ENCODE measurements around the gene MYL7.

MYL7 gene

DNA sequence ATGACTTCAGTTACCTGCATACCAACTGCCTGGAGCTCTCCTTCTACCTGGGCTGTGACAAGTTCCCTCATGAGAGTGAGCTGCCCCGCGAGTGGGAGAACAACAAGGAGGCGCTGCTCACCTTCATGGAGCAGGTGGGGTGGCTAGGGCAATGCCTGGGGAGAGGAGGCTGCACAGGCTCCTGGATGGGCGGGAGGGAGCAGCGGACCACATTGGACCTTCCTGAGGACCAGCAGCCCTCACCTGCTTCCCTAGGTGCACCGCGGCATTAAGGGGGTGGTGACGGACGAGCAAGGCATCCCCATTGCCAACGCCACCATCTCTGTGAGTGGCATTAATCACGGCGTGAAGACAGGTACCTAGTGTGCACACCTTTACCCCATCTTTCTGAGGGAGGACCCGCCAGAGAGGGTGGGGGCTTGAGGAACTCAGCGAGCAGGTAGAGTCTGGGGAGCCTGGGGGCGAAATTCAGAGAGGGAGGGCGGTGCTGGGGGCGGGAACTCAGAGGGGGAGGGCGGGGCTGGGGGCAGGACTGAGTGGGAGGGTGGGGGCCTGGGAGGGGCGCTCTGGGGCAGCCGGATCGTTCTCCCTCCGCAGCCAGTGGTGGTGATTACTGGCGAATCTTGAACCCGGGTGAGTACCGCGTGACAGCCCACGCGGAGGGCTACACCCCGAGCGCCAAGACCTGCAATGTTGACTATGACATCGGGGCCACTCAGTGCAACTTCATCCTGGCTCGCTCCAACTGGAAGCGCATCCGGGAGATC is 28.0 kb downstream of the MYL7 start:
- no peak for DNase-seq (ENCODE audit: low spot score)

DNA sequence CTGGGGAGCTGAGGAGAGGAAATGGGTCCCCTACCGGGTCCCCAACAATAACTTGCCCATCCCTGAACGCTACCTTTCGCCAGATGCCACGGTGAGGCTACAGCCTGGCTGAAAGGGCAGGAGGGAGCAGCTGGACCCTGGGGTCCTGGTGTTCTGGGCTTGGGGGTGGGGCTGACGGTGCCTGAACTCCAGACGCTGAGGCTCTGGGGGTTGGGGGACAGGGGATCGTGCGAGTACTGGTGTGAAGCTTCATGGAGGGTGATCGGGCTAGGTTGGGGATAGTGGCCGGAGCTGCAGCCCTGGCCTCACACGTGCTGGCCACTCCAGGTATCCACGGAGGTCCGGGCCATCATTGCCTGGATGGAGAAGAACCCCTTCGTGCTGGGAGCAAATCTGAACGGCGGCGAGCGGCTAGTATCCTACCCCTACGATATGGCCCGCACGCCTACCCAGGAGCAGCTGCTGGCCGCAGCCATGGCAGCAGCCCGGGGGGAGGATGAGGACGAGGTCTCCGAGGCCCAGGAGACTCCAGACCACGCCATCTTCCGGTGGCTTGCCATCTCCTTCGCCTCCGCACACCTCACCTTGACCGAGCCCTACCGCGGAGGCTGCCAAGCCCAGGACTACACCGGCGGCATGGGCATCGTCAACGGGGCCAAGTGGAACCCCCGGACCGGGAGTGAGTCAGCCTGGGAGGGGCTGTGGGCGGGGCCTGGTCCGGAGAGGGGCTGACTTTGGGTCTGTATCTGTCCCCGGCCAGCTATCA is 28.7 kb downstream of the MYL7 start:
- no peak for DNase-seq (ENCODE audit: low spot score)

DNA sequence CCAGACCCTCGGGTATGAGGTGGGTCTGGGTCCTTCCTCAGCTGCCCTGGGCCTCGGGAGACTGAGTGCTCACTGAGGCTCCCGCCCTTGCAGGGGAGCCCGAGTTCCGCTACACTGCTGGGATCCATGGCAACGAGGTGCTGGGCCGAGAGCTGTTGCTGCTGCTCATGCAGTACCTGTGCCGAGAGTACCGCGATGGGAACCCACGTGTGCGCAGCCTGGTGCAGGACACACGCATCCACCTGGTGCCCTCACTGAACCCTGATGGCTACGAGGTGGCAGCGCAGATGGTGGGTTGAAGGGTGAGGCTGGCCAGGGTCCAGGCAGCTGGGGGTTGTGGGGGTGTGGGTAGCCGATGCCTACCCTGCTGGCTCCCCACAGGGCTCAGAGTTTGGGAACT is 29.4 kb downstream of the MYL7 start:
- DNase-seq (ENCODE audit: low spot score), result no peak

DNA sequence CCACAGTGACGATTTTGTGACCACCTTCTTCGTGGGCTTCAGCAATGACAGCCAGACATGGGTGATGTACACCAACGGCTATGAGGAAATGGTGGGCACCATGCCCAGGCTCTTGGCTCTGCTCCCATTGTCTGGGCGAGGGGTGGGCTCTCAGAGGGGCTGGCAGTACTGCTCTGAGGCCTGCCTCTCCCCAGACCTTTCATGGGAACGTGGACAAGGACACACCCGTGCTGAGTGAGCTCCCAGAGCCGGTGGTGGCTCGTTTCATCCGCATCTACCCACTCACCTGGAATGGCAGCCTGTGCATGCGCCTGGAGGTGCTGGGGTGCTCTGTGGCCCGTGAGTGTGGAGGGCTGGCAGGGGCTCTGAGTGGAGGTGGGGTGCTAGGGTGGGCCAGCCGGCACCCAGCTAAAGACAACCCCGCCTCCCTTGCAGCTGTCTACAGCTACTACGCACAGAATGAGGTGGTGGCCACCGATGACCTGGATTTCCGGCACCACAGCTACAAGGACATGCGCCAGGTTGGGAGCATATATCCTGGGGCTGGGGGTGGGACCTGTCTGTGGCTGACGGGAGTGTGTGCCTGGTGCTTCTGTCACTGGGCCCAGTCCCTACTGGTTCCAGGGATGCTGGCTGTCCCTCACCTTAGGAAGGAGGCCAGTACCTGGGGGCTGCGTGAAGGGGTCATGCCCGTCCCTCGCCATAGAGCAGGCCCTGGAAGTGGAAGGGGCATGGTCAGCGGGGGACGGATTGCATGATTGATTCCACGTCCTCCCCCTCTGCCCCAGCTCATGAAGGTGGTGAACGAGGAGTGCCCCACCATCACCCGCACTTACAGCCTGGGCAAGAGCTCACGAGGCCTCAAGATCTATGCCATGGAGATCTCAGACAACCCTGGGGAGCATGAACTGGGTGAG is 30.2 kb downstream of the MYL7 start:
- no peak for DNase-seq (ENCODE audit: low spot score)

DNA sequence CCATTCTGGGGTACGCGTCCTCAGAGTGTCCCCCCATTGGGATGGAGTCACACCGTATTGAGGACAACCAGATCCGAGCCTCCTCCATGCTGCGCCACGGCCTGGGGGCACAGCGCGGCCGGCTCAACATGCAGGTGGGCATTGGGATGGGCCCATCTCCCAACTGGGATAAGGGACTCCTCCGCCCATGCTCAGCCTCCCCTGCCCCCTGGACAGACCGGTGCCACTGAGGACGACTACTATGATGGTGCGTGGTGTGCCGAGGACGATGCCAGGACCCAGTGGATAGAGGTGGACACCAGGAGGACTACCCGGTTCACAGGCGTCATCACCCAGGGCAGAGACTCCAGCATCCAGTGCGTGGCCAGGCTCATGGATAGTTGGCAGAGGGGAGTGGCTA is 31.1 kb downstream of the MYL7 start:
- DNase-seq (ENCODE audit: low spot score), result no peak

DNA sequence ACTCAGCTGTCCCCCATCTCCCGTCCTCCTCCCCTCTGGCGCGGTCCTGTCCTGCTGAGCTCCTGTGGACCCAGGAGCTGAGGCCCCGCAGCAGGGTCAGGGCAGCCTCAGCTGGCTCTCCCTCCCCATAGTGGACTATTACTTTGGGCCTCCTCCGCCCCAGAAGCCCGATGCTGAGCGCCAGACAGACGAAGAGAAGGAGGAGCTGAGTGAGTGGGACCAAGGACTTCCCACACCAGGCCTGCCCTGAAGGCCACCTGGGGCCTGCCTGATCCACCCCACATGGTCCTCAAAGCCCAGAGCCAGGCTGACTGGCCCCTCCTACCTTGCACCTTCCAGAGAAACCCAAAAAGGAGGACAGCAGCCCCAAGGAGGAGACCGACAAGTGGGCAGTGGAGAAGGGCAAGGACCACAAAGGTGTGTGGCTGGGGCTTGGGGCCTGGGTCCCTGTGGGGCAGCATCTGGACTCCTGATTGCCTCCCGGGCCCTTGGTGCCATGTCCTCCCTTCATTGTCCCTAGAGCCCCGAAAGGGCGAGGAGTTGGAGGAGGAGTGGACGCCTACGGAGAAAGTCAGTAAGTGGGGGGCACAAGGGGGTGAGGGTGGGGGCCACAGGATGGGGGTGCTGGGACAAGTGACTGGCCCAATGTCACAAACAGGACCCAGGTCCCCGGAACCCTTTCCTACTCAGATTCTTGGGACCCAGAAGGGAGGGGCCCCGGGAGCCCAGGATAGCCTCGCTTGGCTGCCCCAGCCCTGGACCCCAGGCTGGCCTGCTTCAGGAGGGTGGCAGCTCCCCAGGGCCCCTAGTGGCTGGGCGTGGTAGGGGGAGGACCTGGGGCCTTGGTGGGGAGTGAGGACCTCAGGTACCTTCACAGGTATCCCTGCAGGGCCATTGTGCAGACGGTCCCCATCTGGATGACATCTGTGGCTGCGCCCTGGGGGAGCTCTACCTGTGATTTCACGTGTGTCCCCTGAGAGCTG is 32.1 kb downstream of the MYL7 start:
- no peak for DNase-seq (ENCODE audit: low spot score)

DNA sequence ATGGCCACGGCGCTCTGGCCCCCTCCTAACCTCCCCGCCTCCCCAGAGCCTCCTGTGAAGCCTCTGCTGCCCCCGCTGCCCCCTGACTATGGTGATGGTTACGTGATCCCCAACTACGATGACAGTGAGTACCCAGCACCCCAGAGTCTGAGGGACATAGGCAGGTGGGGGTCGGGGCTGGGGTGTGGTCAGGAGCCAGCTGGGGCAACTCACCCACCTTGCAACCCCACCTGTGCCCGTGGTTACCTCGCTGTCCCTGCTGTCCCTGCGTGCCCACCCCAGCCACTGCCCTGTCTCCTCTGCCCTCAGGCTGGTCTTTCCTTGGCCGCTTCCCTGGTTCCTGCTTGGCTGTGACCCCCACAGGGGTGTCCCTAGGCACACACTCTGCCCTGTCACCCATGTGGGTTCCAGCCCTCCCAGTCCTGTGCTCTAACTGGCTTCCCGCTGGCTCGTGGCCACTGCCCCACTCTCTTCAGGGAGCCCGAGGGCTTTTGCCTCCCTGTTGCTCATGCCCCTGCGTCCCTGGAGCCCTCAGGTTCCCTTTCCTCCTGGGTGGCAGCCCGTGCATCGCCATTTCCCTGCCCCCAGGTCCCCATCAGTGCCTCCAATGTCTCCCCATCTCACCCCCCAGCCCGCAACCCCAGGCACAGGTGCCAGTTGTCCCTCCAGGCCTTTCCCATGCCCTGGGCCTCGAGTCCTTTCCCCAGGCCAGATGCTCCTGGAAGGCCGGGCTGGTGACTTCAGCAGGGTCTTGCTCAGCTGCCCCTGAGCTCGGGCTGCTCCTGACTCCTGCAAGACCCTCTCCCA is 33.0 kb downstream of the MYL7 start:
- DNase-seq (ENCODE audit: low spot score), result no peak

DNA sequence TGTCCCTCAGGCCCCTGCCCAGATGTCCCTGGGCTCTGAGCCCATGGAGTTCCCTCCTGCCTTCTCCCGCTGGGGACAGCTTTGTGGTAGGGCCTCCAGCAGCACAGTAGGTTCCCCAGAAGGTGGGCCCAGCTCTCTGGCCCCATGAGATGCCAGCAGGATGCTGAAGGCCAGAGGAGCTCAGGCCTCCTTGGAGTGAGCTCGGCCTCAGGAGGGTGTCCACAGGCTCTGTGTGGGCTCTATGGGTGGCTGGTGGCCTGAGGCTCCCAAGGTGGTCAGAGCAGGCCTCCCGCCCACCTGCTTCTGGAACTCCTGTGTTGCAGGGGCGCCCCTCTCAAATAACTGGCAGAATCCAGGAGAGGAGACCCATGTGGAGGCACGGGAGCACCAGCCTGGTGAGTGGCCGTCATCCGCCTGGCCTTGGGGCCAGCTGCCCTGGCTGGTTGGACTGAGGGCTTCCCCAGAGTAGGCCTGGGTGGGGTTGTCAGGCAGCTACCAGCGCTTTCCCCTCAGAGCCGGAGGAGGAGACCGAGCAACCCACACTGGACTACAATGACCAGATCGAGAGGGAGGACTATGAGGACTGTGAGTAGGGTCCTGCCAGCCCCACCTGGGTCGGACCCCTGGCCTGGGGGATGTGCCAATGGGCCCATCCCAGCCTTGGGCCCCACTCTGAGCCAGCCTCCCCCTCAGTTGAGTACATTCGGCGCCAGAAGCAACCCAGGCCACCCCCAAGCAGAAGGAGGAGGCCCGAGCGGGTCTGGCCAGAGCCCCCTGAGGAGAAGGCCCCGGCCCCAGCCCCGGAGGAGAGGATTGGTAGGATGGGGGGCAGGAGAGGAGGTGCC is 33.8 kb downstream of the MYL7 start:
- no peak for DNase-seq (ENCODE audit: low spot score)

DNA sequence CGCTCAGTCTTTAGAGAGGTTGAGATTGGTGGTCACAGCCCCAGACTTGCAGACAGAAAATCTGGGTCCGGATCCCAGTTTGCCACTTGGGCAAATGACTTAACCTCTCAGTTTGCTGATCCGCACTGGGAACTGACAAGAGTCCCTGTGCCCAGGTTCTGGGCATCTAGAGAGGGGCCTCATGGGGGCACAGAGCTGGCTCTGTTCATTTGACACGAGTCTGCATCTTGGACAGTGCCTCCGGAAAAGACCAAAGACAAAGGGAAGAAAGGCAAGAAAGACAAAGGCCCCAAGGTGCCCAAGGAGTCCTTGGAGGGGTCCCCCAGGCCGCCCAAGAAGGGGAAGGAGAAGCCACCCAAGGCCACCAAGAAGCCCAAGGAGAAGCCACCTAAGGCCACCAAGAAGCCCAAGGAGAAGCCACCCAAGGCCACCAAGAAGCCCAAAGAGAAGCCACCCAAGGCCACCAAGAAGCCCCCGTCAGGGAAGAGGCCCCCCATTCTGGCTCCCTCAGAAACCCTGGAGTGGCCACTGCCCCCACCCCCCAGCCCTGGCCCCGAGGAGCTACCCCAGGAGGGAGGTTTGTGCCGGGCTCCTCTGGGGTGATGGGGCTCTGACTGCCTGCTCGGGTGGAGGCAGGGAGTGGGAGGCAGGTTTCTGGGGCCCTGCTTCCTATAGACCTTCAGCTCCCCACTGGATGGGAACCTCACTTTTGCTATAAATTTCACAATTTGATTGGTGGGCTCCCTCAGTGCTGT is 34.6 kb downstream of the MYL7 start:
- no peak for DNase-seq (ENCODE audit: low spot score)

DNA sequence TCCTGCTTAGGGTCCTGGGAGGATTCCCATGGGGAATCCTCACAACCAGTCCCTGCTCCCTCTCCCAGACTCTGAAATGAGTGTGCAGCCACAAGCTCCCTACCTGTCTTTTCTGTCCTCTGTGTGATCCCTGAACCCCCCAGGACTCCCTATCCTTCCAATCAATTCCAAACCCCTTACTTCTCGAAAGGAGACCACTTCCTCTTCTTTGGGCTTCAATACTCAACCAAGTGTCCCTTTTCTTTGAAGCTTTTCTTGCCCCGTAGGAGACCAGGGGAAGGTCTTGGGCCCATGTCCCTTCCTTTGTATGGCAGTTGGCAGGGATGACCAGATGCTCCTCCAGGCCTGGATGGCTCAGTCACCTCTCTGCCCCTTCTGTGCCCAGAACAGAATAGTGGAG is 35.3 kb downstream of the MYL7 start:
- DNase-seq (ENCODE audit: low spot score), result no peak

DNA sequence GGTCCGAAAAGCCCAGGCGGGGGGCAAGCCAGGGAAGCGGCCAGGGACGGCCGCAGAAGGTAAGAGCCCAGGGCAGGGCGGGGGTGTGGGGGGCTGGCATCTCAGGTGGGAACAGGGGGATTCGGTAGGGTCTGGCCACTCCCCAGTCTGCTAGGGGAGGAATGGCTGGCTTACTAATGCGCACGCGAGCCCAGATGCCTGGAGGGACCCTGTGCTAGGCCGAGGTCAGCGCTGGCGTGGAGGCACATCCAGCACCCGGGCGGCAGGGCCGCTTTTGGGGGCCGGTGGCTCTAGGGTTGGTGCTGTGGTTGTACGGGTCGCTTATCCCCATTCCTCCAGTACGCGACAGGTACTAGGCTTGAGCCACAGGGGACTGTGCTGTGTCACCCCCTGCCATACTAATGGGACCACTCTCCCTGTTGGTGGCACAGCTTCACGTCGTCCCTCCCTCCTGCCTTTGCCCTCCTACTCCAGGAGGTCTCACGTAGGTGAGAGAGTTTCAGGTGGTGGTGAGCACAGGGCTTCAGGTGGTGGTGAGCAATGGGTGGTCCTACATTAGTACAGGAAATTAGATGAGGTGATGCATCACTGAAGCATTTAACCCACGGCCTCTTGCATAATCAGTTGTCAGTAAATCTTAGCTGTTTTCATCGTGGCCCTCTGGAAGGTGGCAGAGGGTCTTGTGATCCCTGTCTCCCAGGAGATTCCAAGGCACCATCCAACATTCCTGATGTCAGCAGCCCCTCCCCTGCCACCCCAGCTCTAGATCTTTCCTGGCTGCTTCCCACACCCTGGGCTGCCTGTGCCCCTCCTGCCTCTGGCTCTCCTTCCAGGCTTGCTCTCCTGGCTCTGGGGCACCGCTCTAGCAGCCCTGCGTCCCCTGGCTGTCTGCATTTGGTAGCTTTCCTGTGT is 36.0 kb downstream of the MYL7 start:
- no peak for DNase-seq (ENCODE audit: low spot score)

DNA sequence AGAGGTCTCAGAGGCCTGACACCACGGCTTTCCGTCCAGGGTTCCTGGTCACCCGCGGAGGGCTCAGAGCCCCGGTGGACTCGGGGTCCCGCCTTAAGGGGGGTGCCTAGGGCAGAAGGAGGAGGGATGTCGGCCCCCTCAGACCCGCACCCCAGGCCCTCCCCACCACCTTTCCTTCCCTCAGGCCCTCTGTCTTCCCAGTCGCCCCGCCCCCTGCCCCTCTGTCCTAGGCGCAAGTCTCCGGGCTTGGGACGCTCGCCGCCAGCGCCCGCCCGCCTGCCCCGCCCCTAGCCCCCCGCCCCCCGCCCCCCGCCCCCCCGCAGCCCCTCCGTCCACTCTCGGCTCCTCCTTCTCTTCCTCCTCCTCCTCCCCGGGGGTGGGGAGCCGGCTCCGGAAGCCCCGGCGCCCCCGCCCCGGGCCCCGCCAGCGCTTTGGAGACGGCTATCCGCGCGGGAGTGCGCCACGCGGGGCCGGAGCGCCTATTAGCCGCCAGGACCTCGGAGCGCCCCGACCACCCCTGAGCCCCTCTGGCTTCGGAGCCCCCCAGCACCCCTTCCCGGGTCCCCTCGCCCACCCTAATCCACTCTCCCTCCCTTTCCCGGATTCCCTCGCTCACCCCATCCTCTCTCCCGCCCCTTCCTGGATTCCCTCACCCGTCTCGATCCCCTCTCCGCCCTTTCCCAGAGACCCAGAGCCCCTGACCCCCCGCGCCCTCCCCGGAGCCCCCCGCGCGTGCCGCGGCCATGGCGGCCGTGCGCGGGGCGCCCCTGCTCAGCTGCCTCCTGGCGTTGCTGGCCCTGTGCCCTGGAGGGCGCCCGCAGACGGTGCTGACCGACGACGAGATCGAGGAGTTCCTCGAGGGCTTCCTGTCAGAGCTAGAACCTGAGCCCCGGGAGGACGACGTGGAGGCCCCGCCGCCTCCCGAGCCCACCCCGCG is 36.9 kb downstream of the MYL7 start, which contains the start of gene AEBP1:
Gene AEBP1 (plus strand): TSS at position 423 of the 937 bp plus-strand sequence. CDS start 321 bp downstream, at position 744.
- DNase-seq (ENCODE audit: low spot score), result peak; percentile 47

DNA sequence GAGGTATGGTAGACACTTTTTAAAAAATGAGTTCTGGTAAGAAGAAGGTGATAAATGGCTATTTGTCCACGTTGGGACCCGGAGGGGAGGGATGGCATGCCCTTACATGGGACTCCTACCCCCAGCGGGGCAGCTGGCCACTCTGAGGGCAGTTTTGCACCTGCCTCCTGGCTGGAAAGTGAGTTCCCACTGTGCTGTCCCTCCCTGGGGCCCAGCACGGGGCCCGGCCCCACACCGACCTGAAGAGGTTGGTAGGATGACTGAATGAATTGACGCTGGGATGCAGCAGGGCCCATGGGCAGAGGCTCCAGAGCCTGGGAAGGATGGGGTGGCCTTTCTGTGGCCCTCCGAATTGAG is 37.6 kb downstream of the MYL7 start:
- DNase-seq (ENCODE audit: low spot score), result no peak

DNA sequence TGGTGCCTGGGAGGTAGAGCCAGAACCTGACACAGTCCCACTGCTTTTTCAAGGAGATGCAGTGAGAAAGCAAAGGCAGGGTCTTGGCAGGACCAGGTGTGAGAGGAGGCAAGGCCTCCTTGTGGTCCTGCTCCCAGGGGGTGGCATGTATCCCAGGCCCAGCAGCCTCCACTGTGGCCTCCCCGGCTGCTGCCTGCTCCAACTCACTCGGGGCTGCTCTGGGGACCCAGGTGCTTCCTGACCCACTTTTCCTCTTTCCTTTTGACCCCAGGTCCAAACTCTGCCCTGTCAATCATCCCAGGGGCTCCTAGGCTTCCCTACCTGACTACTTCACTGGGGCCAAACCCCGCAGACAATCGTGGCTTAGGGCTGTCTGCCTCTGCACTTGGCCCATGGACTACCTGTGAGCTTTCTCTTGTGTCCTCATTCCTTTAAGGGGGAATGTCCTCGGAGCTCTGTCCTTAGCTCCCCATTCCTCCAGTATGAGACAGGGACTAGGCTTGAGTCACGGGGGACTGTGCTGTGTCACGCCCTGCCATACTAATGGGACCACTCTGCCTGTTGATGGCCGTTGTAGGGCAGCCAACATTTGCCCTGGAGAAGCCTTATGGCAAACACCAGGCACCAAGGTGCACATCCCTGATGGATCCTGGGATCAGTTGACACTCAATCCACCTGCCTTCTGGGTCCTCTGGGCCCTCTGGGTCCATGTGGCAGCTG is 38.1 kb downstream of the MYL7 start:
- DNase-seq (ENCODE audit: low spot score), result no peak
